ENCODE measurements around the gene SOCS1. TPM values are rescaled to one million over a fixed set of nuclear protein-coding genes. Genes with fewer than 3 reads are reported as not detected.
A peak's percentile ranks its signal among the peaks of the same experiment; 100 is the strongest.
"Not testable (repeated sequence)": the region's sequence is repeated elsewhere in the genome, so short reads cannot be mapped to it uniquely, and the experiment has no call there.

The SOCS1 gene
- total RNA-seq, 2 experiments from 2014 or later: 45.1 to 45.6 TPM

DNA sequence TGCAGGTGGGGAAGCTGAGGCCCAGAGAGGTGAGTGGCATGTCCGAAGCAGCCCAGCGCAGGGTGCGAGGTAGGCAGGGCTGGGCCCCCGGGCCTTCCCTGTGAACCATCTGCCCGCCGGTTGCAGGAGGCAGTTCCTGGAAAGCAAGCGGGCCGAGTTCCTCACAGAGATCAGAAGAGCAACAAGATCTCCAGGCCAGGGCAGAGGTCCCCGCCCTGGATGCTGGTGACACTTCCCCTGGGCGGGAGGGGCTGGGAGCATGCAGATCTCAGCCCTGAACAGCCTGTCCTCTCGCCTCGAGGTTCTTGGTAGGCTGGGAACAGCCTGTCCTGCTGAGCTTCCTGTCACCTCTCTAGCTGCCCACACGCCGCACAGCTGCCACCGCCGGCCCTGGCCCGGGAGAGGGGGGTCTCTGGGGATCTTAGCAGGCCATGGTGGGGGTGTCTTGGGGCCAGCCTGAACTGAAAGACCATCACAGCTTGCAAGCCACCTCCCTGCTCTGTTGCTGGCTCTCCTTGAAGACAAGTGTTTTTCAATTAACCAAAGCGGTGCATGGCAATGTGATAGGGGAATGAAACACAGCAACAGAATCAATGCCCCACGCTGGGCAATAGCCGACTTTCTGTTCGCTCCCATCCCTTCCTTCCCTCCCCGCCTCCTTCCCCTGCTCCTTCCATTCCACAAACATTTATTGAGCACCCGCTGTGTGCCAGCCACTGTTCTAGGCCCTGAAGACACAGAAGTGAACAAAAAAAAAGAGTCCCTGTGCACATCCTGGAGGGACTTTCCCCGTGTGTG is 31.7 kb downstream of the SOCS1 start:
- peaks cover 51% of the 10 kb centered on the region for H3K4me1 Mint-ChIP-seq (ENCODE audit: low read depth)

DNA sequence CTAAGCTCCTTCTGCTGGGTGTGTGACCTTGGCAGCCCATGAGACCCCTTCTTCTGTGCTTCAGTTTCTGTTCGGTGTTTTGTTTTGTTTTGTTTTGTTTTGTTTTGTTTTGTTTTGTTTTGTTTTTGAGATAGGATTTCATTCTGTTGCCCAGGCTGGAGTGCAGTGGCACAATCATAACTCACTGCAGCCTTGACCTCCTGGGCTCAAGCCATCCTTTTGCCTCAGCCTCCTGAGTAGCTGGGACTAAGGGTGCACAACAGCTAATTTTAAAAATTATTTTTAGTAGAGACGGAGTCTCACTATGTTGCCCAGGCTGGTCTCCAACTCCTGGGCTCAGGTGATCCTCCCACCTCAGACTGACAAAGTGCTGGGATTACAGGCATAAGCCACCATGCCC is 35.5 kb downstream of the SOCS1 start:
- intact Hi-C loops (cut with micrococcal nuclease); H3K27ac Mint-ChIP-seq; H3K27me3 Mint-ChIP-seq (ENCODE audit: low read depth); DNase-seq; H3K36me3 Mint-ChIP-seq (ENCODE audit: low read depth); H3K4me3 Mint-ChIP-seq: not testable (repeated sequence)
- CTCF ChIA-PET: interaction anchor here (0.7 to 0.9 kb wide), 2 partner anchors 37 to 136 kb away, joined by 3 read pairs; no protein-coding TSS in a partner anchor
- H3K9me3 Mint-ChIP-seq: peaks cover 26% of the 10 kb centered on the region
- peaks cover 24% of the 10 kb centered on the region for H3K4me1 Mint-ChIP-seq (ENCODE audit: low read depth)

More for the DNA sequence above, 31.7 kb downstream of the SOCS1 start:
- CTCF ChIA-PET: interaction anchor here (0.7 to 4.3 kb wide), 13 partner anchors 9 to 260 kb away, joined by 3 to 32 read pairs (median 6); partner anchors contain the start of gene SOCS1
- DNase-seq: peak; percentile 86
- no peaks in the 10 kb centered on the region for H3K27me3 Mint-ChIP-seq (ENCODE audit: low read depth)
- H3K9me3 Mint-ChIP-seq: no peaks in the 10 kb centered on the region
- no peaks in the 10 kb centered on the region for H3K36me3 Mint-ChIP-seq (ENCODE audit: low read depth)
- H3K27ac Mint-ChIP-seq: peak overlapping the region; percentile 96
- intact Hi-C loops (cut with micrococcal nuclease): loop anchor here (1.0 to 2.0 kb wide), 3 partner anchors 18 to 259 kb away; no protein-coding TSS in a partner anchor
- peak overlapping the region; percentile 35 for H3K4me3 Mint-ChIP-seq

DNA sequence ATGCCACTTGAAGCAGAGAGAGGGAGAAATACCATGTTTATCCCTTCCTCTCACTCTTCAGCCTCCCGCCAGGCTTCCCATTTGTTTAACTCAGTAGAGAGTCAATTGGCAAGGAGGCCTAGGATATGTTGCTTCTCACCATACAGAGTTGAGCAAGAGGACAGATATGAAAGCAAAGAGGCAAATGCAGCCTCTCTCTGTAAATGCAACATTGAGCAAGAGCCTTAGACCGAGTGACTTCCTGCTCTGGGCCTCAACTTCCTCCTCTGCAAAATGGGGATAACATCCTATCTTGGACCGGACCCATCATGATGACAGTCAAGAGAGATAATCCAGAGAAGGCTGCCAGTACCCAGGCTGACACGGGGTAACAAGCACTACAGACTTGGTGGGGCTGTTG is 36.8 kb downstream of the SOCS1 start:
- Mint-ChIP-seq H3K4me1 (ENCODE audit: low read depth) (peaks cover 13% of the 10 kb centered on the region), H3K36me3 (ENCODE audit: low read depth) (no peaks in the 10 kb centered on the region), H3K27me3 (ENCODE audit: low read depth) (no peaks in the 10 kb centered on the region), H3K4me3 (no peak overlapping the region), H3K9me3 (peaks cover 26% of the 10 kb centered on the region), H3K27ac (no peak overlapping the region)
- DNase-seq: no peak
- CTCF ChIA-PET: interaction anchor here (0.6 to 2.8 kb wide), 7 partner anchors 10 to 143 kb away, joined by 3 to 15 read pairs (median 4); no protein-coding TSS in a partner anchor
- intact Hi-C loops (cut with micrococcal nuclease): no loop called here

DNA sequence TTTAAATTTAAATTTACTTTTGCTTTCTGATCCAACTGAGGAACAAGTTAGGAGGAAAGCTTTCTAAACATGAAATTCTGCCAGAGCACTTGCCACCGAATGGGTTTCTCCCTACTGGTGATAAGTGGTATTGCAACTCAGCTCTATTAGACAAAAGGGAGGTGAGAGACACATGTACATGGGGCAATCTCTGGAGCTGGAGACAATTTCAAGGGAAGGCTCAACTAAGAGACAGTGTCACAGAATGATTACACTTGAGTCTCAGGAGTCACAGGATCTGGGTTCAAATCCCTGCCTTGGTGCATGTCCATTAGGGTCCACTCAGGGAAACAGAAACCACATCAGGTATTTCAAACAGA is 37.4 kb downstream of the SOCS1 start:
- H3K27me3 Mint-ChIP-seq (ENCODE audit: low read depth): no peaks in the 10 kb centered on the region
- peaks cover 10% of the 10 kb centered on the region for H3K4me1 Mint-ChIP-seq (ENCODE audit: low read depth)
- intact Hi-C loops (cut with micrococcal nuclease): no loop called here
- H3K36me3 Mint-ChIP-seq (ENCODE audit: low read depth): no peaks in the 10 kb centered on the region
- no peak overlapping the region for H3K4me3 Mint-ChIP-seq
- no peak for DNase-seq
- H3K9me3 Mint-ChIP-seq: peaks cover 26% of the 10 kb centered on the region
- CTCF ChIA-PET: interaction anchor here (0.8 to 2.8 kb wide), 9 partner anchors 10 to 255 kb away, joined by 3 to 15 read pairs (median 4); no protein-coding TSS in a partner anchor
- no peak overlapping the region for H3K27ac Mint-ChIP-seq

DNA sequence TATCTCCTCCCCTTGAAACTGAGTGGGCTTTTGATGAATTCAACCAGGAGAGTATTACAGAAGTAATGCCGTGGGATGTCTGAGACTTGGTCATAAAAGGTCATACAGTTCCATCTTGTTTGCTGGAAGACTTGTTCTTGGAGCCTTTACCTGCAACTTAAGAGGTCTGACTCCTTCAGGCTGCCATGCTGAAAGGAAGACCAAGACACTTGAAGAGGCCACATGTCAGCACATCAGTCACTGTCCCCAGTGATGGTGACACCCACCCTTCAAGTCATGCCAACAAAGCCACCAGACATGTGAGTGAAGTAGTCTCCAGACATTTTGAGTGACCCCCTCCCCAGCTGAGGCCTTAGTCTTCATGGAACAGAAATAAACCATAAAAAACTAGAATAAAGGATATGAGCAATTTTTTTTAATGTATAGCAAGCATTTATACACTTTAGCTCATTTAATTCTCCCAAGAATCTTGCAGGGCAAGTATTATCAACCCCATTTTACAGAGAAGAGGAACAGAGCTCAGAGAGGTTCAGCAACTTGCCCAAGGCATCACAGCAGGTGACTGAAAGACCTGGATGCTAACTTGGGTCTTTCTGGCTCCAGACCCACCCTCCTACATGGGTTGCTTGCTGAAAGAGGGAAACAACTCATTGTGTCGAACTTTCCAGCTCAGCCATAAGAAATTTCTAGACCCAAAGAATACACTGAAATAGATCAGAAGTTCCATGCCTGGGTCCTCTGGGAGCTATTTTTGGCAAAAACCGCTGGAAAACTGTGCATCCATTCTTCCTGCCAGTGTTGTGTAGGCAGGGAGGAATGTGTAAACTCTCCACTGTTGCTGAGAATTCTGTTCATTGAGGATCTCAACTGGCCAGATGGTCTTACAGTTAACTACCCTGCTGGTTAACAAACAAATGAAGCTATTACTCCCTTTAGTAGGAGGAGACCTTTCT is 38.1 kb downstream of the SOCS1 start:
- Mint-ChIP-seq H3K27ac (no peak overlapping the region), H3K4me3 (no peak overlapping the region), H3K9me3 (peaks cover 26% of the 10 kb centered on the region), H3K27me3 (ENCODE audit: low read depth) (no peaks in the 10 kb centered on the region), H3K36me3 (ENCODE audit: low read depth) (no peaks in the 10 kb centered on the region), H3K4me1 (ENCODE audit: low read depth) (peaks cover 6% of the 10 kb centered on the region)
- intact Hi-C loops (cut with micrococcal nuclease): no loop called here
- no peak for DNase-seq
- CTCF ChIA-PET: interaction anchor here (0.6 to 2.8 kb wide), 10 partner anchors 9 to 254 kb away, joined by 3 to 15 read pairs (median 4); no protein-coding TSS in a partner anchor

DNA sequence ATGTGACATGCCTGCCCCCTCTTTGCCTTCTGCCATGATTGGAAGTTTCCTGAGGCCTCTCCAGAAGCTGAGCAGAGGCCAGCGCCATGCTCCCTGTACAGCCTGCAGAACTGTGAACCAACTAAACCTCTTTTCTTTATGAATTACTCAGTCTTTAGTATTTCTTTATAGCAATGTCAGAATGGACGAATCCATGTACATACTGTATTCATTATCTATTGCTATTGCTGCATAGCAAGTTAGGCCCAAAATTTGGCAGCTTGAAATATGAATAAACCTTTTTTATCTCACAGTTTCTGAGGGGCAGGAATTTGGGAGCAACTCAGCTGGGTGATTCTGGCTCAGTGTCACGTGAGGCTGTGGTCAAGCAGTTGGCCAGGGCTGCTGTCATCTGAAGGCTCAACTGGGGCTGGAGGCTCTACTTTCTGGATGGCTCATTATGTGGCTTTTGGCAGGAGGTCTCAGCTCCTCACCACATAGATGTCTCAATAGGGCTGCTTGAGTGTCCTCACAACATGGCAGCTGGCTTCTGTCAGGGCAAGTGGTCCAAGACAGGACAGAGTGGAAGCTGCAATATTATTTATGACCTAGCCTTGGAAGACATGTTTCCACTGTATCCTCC is 40.0 kb downstream of the SOCS1 start:
- no peaks in the 10 kb centered on the region for H3K36me3 Mint-ChIP-seq (ENCODE audit: low read depth)
- no peaks in the 10 kb centered on the region for H3K27me3 Mint-ChIP-seq (ENCODE audit: low read depth)
- DNase-seq: no peak
- H3K4me1 Mint-ChIP-seq (ENCODE audit: low read depth): no peaks in the 10 kb centered on the region
- CTCF ChIA-PET: interaction anchor here (0.8 kb wide), 1 partner anchor 9 kb away, joined by 3 read pairs; no protein-coding TSS in a partner anchor
- no peak overlapping the region for H3K27ac Mint-ChIP-seq
- H3K9me3 Mint-ChIP-seq: peaks cover 26% of the 10 kb centered on the region
- H3K4me3 Mint-ChIP-seq: no peak overlapping the region
- intact Hi-C loops (cut with micrococcal nuclease): no loop called here

DNA sequence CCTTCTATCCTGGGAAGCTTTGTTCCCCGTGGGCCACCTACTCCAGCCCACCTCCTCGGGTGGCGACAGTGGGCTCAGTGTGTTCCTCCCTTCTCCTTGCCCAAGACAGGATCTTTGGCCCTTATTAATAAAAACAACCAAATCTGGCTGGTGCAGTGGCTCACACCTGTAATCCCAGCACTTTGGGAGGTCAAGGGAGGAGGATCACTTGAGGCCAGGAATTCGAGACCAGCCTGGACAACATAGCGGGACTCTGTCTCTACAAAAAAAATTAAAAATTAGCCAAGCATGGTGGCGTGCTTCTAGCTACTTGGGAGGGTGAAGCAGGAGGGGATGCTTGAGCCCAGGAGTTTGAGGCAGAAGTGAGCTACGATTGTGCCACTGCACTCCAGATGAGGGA is 42.2 kb downstream of the SOCS1 start:
- CTCF ChIA-PET: interaction anchor here (0.6 to 1.4 kb wide), 3 partner anchors 11 to 249 kb away, joined by 4 to 6 read pairs (median 5); partner anchors contain the start of gene SOCS1

DNA sequence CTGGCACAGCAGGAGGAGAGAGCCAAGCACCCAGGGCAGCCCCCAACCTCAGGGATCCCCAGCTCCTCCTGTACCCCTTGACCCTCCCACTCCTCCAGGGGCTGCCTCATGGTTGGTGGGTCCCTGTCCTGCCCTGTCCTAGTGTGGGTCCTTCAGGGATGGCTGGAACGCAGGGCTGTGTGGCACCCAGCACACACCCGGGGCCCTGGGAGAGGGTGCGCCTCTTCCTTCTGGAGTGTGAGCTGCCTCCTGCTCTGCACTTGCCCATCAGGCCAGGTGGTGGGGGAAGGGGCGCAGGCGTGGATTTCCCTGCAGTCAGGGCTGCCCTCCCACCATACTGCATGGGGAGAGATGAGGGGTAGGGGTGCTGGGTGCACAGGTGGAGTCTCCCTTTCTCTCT is 42.6 kb downstream of the SOCS1 start:
- no peaks in the 10 kb centered on the region for H3K27me3 Mint-ChIP-seq (ENCODE audit: low read depth)

More for the DNA sequence above, 42.2 kb downstream of the SOCS1 start:
- intact Hi-C loops (cut with micrococcal nuclease): no loop called here
- Mint-ChIP-seq H3K27ac (no peak overlapping the region), H3K4me1 (ENCODE audit: low read depth) (no peaks in the 10 kb centered on the region), H3K9me3 (peaks cover 23% of the 10 kb centered on the region), H3K27me3 (ENCODE audit: low read depth) (no peaks in the 10 kb centered on the region), H3K4me3 (no peak overlapping the region), H3K36me3 (ENCODE audit: low read depth) (no peaks in the 10 kb centered on the region)
- DNase-seq: no peak

DNA sequence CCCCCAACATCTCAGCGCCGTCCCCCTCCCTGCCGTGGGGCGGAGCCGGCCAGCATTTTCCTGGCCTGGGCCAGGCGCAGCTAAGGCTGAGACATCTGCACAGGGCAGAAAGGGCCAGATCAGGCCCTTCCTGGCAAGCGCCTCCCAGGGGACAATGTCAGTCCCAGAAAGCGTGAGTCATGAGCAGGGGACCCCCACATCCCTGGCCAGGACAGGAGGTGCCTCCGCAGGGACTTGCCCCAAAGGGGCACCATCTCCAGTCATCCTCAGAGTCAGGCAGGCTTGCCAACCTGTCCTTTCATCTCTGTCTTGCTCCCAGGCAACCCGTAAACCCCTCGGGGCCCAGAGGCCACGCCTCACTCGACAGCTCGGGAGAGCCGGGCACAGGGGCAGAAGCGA is 43.2 kb downstream of the SOCS1 start:
- Mint-ChIP-seq H3K4me3 (no peak overlapping the region), H3K27ac (no peak overlapping the region), H3K36me3 (ENCODE audit: low read depth) (no peaks in the 10 kb centered on the region), H3K4me1 (ENCODE audit: low read depth) (no peaks in the 10 kb centered on the region), H3K27me3 (ENCODE audit: low read depth) (no peaks in the 10 kb centered on the region), H3K9me3 (peaks cover 18% of the 10 kb centered on the region)
- CTCF ChIA-PET: no interaction called here
- intact Hi-C loops (cut with micrococcal nuclease): no loop called here
- DNase-seq: no peak

More for the DNA sequence above, 42.6 kb downstream of the SOCS1 start:
- Mint-ChIP-seq H3K9me3 (peaks cover 19% of the 10 kb centered on the region), H3K36me3 (ENCODE audit: low read depth) (no peaks in the 10 kb centered on the region), H3K27ac (no peak overlapping the region), H3K4me1 (ENCODE audit: low read depth) (no peaks in the 10 kb centered on the region), H3K4me3 (no peak overlapping the region)
- CTCF ChIA-PET: interaction anchor here (0.6 to 1.4 kb wide), 2 partner anchors 42 to 249 kb away, joined by 5 to 6 read pairs; partner anchors contain the start of gene SOCS1
- DNase-seq: no peak
- intact Hi-C loops (cut with micrococcal nuclease): no loop called here

DNA sequence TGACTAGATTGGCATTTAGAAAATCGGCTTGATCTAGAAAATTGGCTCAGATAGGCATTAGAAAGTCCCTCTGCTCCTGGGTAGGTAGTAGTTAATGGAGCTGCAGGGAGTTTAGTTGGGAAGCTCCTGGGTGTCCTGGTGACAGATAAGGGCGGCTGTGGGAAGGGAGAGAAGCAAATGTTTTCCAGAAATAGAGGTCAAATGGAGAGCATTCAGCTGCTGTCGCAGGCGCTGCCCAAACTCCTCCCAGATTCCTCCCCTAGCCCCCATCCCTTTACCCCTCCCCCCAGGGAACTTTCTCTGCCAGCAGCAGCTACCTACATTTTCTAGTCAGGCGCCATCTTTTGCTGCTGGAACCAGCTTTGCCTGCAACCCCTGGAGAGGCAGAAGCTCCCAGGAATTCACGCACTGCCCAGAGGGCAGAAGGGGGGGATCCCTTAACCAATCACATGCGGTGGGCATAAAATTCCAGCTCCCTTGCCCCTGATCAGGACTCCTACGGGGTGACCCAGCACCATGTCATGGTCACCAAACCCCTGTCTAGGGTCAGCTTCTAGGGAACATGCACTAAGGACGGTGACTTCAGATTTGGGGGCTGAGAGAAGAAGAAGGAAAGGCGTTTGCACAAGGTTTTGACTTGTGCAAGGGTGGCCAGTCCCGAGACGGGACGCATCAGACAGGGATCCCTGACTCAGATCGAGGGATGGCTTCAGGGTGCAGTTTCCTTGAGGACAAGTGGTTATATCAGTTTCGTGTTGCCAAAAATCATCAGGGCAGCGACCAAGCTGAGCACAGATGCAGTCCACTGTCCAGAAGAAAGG is 43.8 kb downstream of the SOCS1 start:
- no peak overlapping the region for H3K27ac Mint-ChIP-seq
- no peak overlapping the region for H3K4me3 Mint-ChIP-seq
- intact Hi-C loops (cut with micrococcal nuclease): no loop called here
- DNase-seq: no peak
- CTCF ChIA-PET: no interaction called here
- H3K4me1 Mint-ChIP-seq (ENCODE audit: low read depth): peaks cover 3% of the 10 kb centered on the region
- H3K9me3 Mint-ChIP-seq: peaks cover 19% of the 10 kb centered on the region
- peaks cover 2% of the 10 kb centered on the region for H3K36me3 Mint-ChIP-seq (ENCODE audit: low read depth)
- no peaks in the 10 kb centered on the region for H3K27me3 Mint-ChIP-seq (ENCODE audit: low read depth)

Data from activated naive CD4-positive, alpha-beta T cell treated with anti-CD3 and anti-CD28 coated beads for 36 hours (primary cell).